Forelimb muscle (tissue), 1 donor: ENCODE results near the gene TECPR2. TPM values are rescaled to one million over a fixed set of nuclear protein-coding genes. Genes with fewer than 3 reads are reported as not detected.
A peak's percentile ranks its signal among the peaks of the same experiment; 100 is the strongest.

ENCODE experiments used
- DNase-seq: peaks from one replicate; pipeline ENCODE4 v3.0.0-alpha.2; 2013; ENCODE audit warnings: low read depth
- polyA plus RNA-seq: library from polyadenylated mRNA; unstranded; fragments of 120-200 nt; gene quantifications from one replicate; pipeline ENCODE4 v1.2.1, GENCODE V29; 2013; ENCODE audit not compliant: insufficient read length

TECPR2 gene
- polyA plus RNA-seq, 1 donor, result 12.1 TPM

- DNase-seq, result no peak
Measured at GRCh38 chr14:102421411-102422057, 58.8 kb downstream of the TECPR2 start.

- no peak for DNase-seq
Measured at GRCh38 chr14:102424520-102424919, 61.8 kb downstream of the TECPR2 start.

- DNase-seq, result no peak
Measured at GRCh38 chr14:102424923-102425322, 62.2 kb downstream of the TECPR2 start.

GRCh38 chr14:102426796-102427195, 64.1 kb downstream of the TECPR2 start:
- no peak for DNase-seq

- no peak for DNase-seq
Measured at GRCh38 chr14:102427642-102428041, 64.9 kb downstream of the TECPR2 start.

- no peak for DNase-seq
Measured at GRCh38 chr14:102430212-102430908, 67.6 kb downstream of the TECPR2 start.

GRCh38 chr14:102431751-102432150, 69.0 kb downstream of the TECPR2 start:
- no peak for DNase-seq

- no peak for DNase-seq
Measured at GRCh38 chr14:102434647-102435175, 72.0 kb downstream of the TECPR2 start.

- peak; percentile 62 for DNase-seq
Measured at GRCh38 chr14:102437997-102438915, 75.5 kb downstream of the TECPR2 start.

GRCh38 chr14:102439556-102439955, 76.8 kb downstream of the TECPR2 start:
- DNase-seq, result no peak

GRCh38 chr14:102440392-102440791, 77.7 kb downstream of the TECPR2 start:
- no peak for DNase-seq

- DNase-seq, result no peak
Measured at GRCh38 chr14:102442241-102443211, 79.8 kb downstream of the TECPR2 start.

- DNase-seq, result no peak
Measured at GRCh38 chr14:102445066-102445465, 82.3 kb downstream of the TECPR2 start.

GRCh38 chr14:102445641-102446040, 82.9 kb downstream of the TECPR2 start:
- DNase-seq, result no peak

- no peak for DNase-seq
Measured at GRCh38 chr14:102450206-102451063, 87.7 kb downstream of the TECPR2 start.

- no peak for DNase-seq
Measured at GRCh38 chr14:102451064-102451352, 88.3 kb downstream of the TECPR2 start.

GRCh38 chr14:102452302-102452701, 89.6 kb downstream of the TECPR2 start:
- DNase-seq, result no peak

- DNase-seq, result no peak
Measured at GRCh38 chr14:102454711-102455110, 92.0 kb downstream of the TECPR2 start.

GRCh38 chr14:102457509-102457908, 94.8 kb downstream of the TECPR2 start:
- no peak for DNase-seq
